ENCODE results near the gene RBM46. TPM values are rescaled to one million over a fixed set of nuclear protein-coding genes. Genes with fewer than 3 reads are reported as not detected.

RBM46 gene
- not detected in 5 replicates for total RNA-seq (2022; extraction: Qiagen RNA extraction; ENCODE audit: low read depth)

GRCh38 chr4:154781126-154781982, at the start of gene RBM46:
TSS of gene RBM46 (plus strand) at chr4:154781272. CDS start at chr4:154796753, 15,481 bp downstream.

GRCh38 chr4:154743683-154744340, 37.3 kb upstream of the RBM46 start, which contains the start of gene LRAT:
TSS of gene LRAT (plus strand) at chr4:154744000. CDS start at chr4:154744327, 327 bp downstream.

Other genes with a start within 250 kb of the RBM46 start
- 54.9 to 58.5 TPM (median 56.3 TPM) in 5 replicates for gene PLRG1, start 230.9 kb upstream of the RBM46 start, total RNA-seq (2022; extraction: Qiagen RNA extraction; ENCODE audit: low read depth)
- 15.9 to 26.1 TPM (median 17.6 TPM) in 5 replicates for gene FGB, start 218.3 kb upstream of the RBM46 start, total RNA-seq (2022; extraction: Qiagen RNA extraction; ENCODE audit: low read depth)
- 16.4 to 22.7 TPM (median 17.4 TPM) in 5 replicates for gene FGA, start 190.5 kb upstream of the RBM46 start, total RNA-seq (2022; extraction: Qiagen RNA extraction; ENCODE audit: low read depth)
- gene FGG, start 168.6 kb upstream of the RBM46 start, total RNA-seq (2022; extraction: Qiagen RNA extraction; ENCODE audit: low read depth) = 5.1 to 8.7 TPM (median 5.5 TPM) in 5 replicates
- 0.02 to 0.05 TPM (median 0.02 TPM) in 3 of 5 replicates, not detected in the others for gene LRAT, start 37.3 kb upstream of the RBM46 start, total RNA-seq (2022; extraction: Qiagen RNA extraction; ENCODE audit: low read depth)